GM12892 (cell line): ENCODE data around the gene INPP4A.

Source experiments
- POLR2A ChIP-seq: IDR thresholded peaks from 2 replicates; pipeline ENCODE4 v1.6.1; 2011; ENCODE audit warnings: low read depth, low read length, control low read depth
- POLR2AphosphoS5 ChIP-seq: IDR thresholded peaks from 2 replicates; pipeline ENCODE4 v1.6.1; 2011; ENCODE audit warnings: low read depth, low read length, control low read depth

- no peak for TF ChIP-seq POLR2AphosphoS5
- TF ChIP-seq POLR2A: no peak
Measured at GRCh38 chr2:98404556-98405250, 40.0 kb upstream of the INPP4A start.
